ENCODE results near the gene ITPKA.
"Not testable (repeated sequence)": the region's sequence is repeated elsewhere in the genome, so short reads cannot be mapped to it uniquely, and the experiment has no call there.

ITPKA gene

DNA sequence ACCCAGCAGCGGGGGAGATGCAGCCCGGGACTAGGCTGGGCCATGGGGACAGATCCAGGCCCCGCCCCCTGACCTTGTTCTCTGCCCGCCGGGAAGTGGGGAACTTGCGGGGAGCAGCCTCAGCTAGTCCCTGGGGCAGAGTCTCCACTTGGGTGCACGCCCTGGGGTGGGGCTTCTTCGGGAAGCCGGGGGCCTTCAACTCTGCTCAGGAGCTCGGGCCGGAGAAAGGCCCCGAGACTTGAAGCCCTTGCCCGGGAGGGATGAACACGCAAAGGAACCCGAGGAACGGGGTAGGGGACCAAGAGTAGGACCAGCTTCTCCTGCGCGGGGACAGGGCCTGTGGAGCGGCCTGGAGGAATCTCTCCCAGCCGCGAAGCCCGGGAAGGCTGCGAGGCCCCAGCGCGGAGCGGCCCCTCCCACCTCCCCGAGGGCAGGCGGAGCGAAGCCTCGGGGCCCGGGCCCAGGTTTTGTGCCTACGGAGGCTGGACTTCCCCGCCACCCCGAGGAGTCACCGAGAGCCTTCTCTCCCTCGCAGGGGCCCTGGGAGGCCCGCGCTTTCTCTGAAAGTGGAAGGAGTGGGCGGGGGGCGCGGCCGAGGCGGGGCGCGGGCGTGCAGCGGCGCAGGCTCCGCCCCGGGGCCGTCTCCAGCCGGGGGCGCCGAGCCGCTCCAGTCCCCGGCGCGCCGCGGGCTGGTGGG lies at the start of gene ITPKA:
ITPKA (plus strand) TSS at position 670 of the 697 bp plus-strand sequence. CDS start 54 bp downstream, outside the sequence.
- DNase-seq = peak in 1 of 2 donors; percentile 55

- no peak for DNase-seq
These were observed 48.3 kb upstream of the ITPKA start for GRCh38 chr15:41445399-41445798.

GRCh38 chr15:41462084-41462795 lies 31.4 kb upstream of the ITPKA start:
- no peak for DNase-seq

DNA sequence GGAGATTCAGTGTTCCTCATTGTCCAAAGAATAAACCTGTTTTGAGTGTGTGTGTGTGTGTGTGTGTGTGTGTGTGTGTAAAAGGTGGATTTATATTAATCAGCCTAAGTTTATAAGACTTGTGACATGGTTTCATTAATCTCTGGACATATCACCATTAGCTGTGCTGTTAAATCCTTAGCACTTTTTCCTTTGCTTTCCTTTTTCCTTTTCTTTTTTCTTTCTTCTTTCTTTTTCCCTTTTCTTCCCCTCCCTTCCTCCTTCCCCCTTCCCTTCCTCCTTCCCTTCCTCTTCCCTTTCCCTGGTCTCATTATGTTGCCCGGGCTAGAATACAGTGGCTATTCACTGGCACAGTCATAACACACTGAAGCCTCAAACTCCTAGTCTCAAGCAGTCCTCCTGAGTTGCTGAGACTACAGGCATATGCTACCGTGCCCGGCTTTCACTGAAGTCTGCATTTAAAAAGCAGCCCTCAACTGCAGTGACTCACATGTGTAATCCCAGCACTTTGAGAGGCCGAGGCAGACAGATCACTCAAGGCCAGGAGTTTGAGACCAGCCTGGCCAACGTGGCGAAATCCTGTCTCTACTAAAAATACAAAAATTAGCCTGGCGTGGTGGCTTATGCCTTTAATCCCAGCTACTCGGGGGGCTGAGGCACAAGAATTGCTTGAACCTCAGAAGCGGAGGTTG lies 28.6 kb upstream of the ITPKA start:
- no peak for DNase-seq

- peak in 1 of 2 donors; percentile 43 for DNase-seq
These were observed 27.8 kb upstream of the ITPKA start for GRCh38 chr15:41465822-41466421.

- DNase-seq = no peak
These were observed 27.0 kb upstream of the ITPKA start for GRCh38 chr15:41466711-41467110.

- DNase-seq = not testable (repeated sequence)
These were observed 24.0 kb upstream of the ITPKA start for GRCh38 chr15:41469644-41470043.

DNA sequence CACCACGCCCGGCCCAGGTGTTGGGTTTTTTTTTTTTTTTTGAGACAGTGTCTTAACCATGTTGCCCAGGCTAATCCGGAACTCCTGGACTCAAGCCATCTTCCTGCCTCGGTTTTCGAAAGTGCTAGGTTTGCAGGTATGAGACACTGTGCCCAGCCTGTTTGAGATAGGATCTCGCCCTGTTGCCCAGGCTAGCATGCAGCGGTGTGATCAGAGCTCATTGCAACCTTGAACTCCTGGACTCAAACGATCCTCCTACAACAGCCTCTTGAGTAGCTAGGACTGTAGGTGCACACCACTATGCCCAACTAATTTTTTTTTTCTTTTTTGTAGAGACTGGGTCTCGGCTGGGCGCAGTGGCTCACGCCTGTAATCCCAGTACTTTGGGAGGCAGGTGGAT lies 20.3 kb upstream of the ITPKA start:
- no peak for DNase-seq

DNA sequence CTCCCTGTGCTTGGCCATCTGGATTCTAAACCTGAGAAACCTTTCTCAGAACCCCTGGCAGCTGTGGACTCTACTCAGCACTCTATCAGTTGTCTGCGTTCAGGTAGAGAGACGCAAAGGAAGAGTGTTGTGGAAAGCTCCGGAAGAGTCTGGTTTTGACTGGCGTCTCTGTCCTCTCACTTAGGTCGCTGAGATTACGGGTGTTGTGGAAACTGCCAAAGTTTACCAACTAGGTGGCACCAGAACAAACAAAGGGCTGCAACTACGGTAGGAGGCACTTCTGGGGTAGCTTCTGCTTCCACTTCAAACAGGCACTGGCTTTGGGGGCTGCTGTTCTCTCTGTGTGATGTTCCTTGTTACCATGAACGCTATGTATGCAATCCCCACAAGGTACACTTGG lies 19.2 kb upstream of the ITPKA start:
- no peak for DNase-seq

DNA sequence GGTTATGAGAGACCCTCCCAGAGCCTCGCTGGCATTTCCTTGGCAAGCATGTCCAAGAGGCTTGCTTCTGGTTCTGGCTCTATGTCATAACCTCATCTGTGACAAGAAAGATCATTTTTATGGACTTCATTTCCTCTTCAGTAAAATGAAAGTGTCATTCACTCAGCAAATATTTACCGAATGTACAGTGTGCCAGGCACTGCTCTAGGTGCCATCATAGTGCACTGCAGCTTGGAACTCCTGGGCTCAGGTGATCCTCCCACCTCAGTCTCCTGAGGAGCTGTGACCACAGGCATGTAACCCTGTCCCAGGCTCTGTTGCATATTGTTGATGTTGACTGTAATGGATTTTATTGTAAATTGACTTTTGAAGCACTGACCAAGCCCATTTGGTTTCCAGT lies 18.7 kb upstream of the ITPKA start:
- no peak for DNase-seq

DNA sequence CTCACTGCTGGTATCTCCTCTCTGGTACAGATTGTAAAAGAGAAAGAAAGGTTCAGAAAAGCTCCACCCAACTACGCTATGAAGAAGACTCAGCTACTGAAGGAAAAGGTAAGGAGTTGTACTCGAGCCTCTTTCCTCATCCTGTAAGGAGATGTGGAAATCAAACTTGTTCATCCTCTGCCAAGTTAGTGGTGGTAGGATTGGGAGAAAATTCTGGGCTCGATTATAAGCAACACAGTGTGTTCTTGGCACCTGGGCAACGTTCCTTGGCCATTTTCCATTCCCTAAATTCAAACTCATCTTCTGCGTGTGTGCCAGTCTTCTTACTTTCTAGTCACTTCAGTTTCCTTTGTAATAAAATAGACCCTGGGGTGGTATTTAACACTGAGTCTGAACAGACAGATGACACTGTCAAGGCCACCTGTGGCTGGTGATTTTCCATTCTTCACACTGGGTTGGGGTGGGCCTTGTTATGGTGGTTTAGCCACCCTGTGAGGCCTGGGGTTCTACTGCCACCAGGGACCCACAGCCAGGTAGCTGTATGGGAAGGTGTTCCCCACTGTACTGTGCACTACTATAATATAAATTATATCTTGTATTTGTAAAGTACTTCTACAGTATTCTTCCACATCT lies 17.1 kb upstream of the ITPKA start:
- no peak for DNase-seq

GRCh38 chr15:41480396-41481140 lies 13.1 kb upstream of the ITPKA start:
- no peak for DNase-seq

GRCh38 chr15:41482110-41482877 lies 11.4 kb upstream of the ITPKA start:
- DNase-seq = no peak

GRCh38 chr15:41483115-41483514 lies 10.6 kb upstream of the ITPKA start:
- DNase-seq = no peak

DNA sequence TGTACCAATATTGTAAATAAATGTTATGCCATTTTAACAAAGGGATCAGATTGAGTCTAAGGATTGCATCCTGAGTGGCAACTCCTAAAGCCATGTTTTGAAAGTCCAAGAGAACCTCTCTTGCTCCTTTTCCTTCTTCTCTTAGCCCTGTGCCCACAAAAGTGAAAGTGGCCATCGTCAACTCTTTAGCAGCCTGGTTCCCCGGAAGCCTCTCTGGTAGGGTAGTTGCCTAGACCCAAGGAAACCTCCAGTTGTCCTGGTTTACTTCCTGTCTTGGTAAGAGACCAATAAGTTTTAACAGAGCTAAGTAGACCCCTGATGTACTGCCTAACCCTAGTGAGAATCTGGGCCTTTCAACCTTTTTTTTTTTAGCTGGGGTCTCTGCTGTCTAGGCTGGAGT lies 10.2 kb upstream of the ITPKA start:
- DNase-seq = no peak

GRCh38 chr15:41484937-41485625 lies 8.6 kb upstream of the ITPKA start:
- DNase-seq = no peak

DNA sequence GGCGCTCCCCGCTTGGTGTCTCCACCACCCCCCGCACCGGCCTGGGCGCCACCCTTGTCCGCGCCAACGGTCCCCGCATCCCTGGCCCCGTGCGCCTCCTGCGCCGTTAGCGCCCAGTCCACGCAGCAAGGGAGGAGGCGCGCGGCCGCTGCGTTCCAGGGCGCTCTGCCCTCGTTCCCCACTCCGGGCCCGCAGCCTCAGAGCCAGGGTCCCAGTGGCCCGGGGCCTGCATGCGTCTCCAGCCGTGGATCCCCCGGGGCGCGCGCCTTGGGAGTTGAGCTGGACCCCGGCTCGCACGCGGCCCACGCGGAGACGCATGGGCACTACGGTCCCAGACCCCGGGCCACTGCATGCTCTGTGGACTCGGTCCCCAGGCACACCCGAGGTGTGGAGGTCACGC lies 7.4 kb upstream of the ITPKA start:
- no peak for DNase-seq

- no peak for DNase-seq
These were observed 6.3 kb upstream of the ITPKA start for GRCh38 chr15:41487381-41487780.

DNA sequence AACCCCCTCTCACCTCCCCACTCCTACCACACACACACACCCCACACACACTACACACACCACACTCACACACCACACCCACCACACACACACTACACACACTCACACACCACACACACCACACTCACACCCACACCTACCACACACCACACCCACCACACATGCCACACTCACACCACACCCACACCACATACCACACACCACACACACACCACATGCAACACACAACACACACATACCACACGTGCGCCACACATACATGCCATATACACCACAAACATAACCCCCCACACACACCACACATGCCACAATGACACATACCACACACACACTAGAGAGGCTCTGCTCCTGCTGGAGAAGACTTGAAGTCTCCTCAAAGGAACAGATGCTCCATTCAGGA lies 5.9 kb upstream of the ITPKA start:
- no peak for DNase-seq

GRCh38 chr15:41489641-41490040 lies 4.0 kb upstream of the ITPKA start:
- DNase-seq = no peak

- peak in 1 of 2 donors; percentile 90 for DNase-seq
These were observed 3.3 kb upstream of the ITPKA start for GRCh38 chr15:41490355-41490754.
